Hematopoietic multipotent progenitor cell treated with erythropoietin and hydrocortisone succinate and interleukin-3 and kit ligand, for 4 days (in vitro differentiated cells): ENCODE data around the gene PRKCI.
"Not testable (repeated sequence)": the region's sequence is repeated elsewhere in the genome, so short reads cannot be mapped to it uniquely, and the experiment has no call there.

Experiments used
- DNase-seq: peaks from one replicate; pipeline ENCODE4 v3.0.0-alpha.2; 2015

Gene PRKCI

GRCh38 chr3:170221924-170222646 is at the start of gene PRKCI:
Gene PRKCI, plus strand, starts transcription at chr3:170222424. Its CDS starts 246 bp downstream, at chr3:170222670.
- peak; percentile 99 for DNase-seq

- peak; percentile 41 for DNase-seq
These were observed 43.6 kb upstream of the PRKCI start for GRCh38 chr3:170178651-170179050.

- peak; percentile 26 for DNase-seq
These were observed 42.8 kb upstream of the PRKCI start for GRCh38 chr3:170179432-170179831.

- peak; percentile 50 for DNase-seq
These were observed 41.9 kb upstream of the PRKCI start for GRCh38 chr3:170180079-170180907.

- DNase-seq, result peak; percentile 97
These were observed 41.0 kb upstream of the PRKCI start, which contains the start of gene PHC3 for GRCh38 chr3:170180908-170181885. Gene PHC3, minus strand, starts transcription at chr3:170181733. Its CDS starts 18 bp downstream, at chr3:170181715.

GRCh38 chr3:170189398-170190256 is 32.6 kb upstream of the PRKCI start:
- no peak for DNase-seq

- not testable (repeated sequence) for DNase-seq
These were observed 26.5 kb upstream of the PRKCI start for GRCh38 chr3:170195759-170196158.

GRCh38 chr3:170196833-170197232 is 25.4 kb upstream of the PRKCI start:
- no peak for DNase-seq

- no peak for DNase-seq
These were observed 21.2 kb upstream of the PRKCI start for GRCh38 chr3:170200987-170201386.

GRCh38 chr3:170201527-170201926 is 20.7 kb upstream of the PRKCI start:
- no peak for DNase-seq

- DNase-seq, result no peak
These were observed 18.8 kb upstream of the PRKCI start for GRCh38 chr3:170203457-170203856.

- no peak for DNase-seq
These were observed 18.2 kb upstream of the PRKCI start for GRCh38 chr3:170204023-170204472.

- DNase-seq, result no peak
These were observed 17.7 kb upstream of the PRKCI start for GRCh38 chr3:170204509-170204908.

- DNase-seq, result no peak
These were observed 16.9 kb upstream of the PRKCI start for GRCh38 chr3:170205302-170205701.

- not testable (repeated sequence) for DNase-seq
These were observed 16.0 kb upstream of the PRKCI start for GRCh38 chr3:170206164-170206762.

GRCh38 chr3:170207717-170208116 is 14.5 kb upstream of the PRKCI start:
- DNase-seq, result peak; percentile 24

- peak; percentile 20 for DNase-seq
These were observed 10.6 kb upstream of the PRKCI start for GRCh38 chr3:170211668-170212067.

GRCh38 chr3:170219850-170220249 is 2.4 kb upstream of the PRKCI start:
- DNase-seq, result no peak

GRCh38 chr3:170220871-170221270 is 1.4 kb upstream of the PRKCI start:
- DNase-seq, result no peak

- peak; percentile 58 for DNase-seq
These were observed 670 bp downstream of the PRKCI start for GRCh38 chr3:170222647-170223541.
